ENCODE results near the gene FNIP2.

DNA sequence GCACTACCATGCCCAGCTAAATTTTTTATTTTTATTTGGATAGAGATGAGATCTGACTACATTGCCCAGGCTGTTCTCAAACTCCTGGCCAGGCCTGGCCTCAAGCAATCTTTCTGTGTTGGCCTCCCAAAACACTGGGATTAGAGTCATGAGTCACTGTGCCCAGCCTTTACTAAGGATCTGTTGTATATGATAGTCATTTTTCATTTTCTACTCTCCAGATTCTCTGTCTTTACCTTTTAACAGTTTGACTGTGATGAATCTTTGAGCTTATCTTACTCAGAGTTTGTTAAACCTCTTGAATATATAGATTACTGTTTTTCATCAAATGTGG lies 161.8 kb downstream of the FNIP2 start:
- no peak for TF ChIP-seq CTCF (conservative IDR thresholded peaks at IDR 0.05 in 1 of 2, IDR thresholded peaks at IDR 0.05 in 1 of 2; ENCODE audit: low read depth in 1 of 2, low read length in 2 of 2)
- TF ChIP-seq EZH2 (IDR thresholded peaks at IDR 0.05; ENCODE audit: low read length, missing control alignments): no peak
